ENCODE results near the gene ABHD2.

DNA sequence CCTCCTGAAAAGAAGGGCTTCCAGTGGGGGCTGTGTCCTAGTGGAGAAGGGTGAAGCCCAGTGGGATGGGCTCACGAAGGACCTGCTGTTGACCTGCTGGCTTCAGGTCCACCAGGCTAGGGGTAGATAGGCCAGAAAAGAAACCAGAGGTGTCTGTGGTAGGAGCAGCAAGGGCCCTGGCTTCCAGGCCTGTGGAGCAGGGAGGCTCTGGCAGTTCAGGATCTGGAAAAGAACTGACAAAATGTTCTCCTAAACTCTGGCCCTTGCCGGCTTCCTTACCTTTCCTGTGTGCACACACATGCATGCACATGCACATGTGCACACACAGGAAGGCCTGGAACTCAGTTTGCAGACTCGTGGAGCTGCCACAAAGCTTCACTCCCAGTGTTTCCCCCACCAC, 49.7 kb downstream of the ABHD2 start:
- TF ChIP-seq, protein P1, sequence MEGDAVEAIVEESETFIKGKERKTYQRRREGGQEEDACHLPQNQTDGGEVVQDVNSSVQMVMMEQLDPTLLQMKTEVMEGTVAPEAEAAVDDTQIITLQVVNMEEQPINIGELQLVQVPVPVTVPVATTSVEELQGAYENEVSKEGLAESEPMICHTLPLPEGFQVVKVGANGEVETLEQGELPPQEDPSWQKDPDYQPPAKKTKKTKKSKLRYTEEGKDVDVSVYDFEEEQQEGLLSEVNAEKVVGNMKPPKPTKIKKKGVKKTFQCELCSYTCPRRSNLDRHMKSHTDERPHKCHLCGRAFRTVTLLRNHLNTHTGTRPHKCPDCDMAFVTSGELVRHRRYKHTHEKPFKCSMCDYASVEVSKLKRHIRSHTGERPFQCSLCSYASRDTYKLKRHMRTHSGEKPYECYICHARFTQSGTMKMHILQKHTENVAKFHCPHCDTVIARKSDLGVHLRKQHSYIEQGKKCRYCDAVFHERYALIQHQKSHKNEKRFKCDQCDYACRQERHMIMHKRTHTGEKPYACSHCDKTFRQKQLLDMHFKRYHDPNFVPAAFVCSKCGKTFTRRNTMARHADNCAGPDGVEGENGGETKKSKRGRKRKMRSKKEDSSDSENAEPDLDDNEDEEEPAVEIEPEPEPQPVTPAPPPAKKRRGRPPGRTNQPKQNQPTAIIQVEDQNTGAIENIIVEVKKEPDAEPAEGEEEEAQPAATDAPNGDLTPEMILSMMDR (IDR thresholded peaks at IDR 0.05), result no peak
- no peak for TF ChIP-seq ZFX (IDR thresholded peaks at IDR 0.05; ENCODE audit: borderline replicate concordance)

All from 22Rv1 (cell line).